Posterior cingulate gyrus (tissue), 11 donors: ENCODE data around the gene PTGES2.
"Not testable (repeated sequence)": the region's sequence is repeated elsewhere in the genome, so short reads cannot be mapped to it uniquely, and the experiment has no call there.

Source experiments
- DNase-seq, 10 donors: peaks; one replicate each; pipeline versions ENCODE4 v3.0.0 to v3.0.0-alpha.2; 2020 to 2021; ENCODE audit warnings: mixed read lengths in 3 of 10
- intact Hi-C: fragments of 100-400 bp; cut with DNase I; formaldehyde crosslinking; loops from one replicate; pipeline ENCODE4 v1.15.1; 2023

The PTGES2 gene

GRCh38 chr9:128141604-128142003, 14.1 kb upstream of the PTGES2 start:
- intact Hi-C loops: no loop called here
- peak in 3 of 10 donors; percentile 4 to 39 (median 35) for DNase-seq

DNA sequence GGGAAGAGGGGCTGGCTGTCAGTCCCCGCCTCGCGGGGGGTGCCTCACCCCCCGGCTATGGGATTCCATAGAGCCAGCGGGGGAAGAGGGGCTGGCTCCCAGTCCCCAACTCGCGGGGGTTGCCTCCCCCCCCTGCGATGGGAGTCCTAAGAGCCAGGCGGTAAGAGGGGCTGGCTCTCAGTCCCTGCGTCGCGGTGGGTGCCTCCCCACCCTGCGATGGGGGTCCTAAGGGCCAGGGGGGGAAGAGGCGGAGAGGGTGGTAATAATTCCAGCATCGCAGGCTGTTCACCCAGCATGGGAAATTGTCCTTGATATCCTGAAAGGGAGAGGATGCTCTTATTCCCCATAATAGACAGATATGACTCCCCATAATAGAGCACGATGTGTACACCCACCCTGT, 12.1 kb upstream of the PTGES2 start:
- intact Hi-C loops: no loop called here
- peak in 3 of 10 donors; percentile 1 to 16 (median 1) for DNase-seq

DNA sequence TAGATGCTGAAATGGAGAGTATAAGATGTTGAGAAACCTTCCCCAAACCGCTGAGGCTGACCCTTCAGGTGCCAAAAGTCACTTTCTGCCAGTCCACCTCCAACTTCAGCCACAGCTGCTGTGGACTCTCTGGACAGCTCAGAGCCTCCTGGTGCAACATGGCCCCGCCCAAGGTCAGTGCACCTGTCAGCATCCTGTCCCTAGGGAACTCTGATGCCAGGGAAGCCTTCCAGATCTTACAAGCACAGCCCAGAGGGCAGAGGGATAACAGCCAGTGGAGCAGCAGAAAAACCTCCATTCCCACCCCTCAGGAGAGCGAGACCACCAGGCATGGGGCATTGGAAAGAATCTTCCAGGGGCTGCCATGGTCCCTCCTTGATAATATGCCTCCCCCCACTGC, 10.5 kb upstream of the PTGES2 start:
- DNase-seq: peak in 3 of 10 donors; percentile 8 to 19 (median 11)

GRCh38 chr9:128136816-128137793, 9.6 kb upstream of the PTGES2 start:
- peak in 4 of 10 donors; percentile 1 to 54 (median 28) for DNase-seq
- intact Hi-C loops: no loop called here

More for the DNA sequence above, 10.5 kb upstream of the PTGES2 start:
- intact Hi-C loops: no loop called here

DNA sequence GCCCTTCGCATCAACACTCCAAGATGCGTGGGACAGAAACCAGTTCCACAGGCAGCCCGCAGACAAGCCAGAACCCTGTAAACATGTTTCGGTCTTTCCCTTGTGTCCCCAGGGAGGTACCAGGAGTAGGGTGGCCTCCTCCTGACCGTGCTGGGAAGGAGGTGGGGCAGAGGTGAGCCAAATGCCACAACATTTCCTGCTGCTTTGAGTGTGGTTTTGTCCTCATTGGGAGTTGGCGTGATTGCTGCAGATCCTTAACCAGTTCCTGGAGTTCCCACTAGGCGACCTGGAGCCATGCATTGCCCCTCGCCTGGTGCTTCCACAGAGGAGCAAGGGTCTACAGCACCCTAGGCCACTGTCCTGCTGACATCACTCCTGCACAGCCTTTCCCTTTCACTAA, 8.0 kb upstream of the PTGES2 start:
- peak in 4 of 10 donors; percentile 4 to 67 (median 16) for DNase-seq
- intact Hi-C loops: not testable (repeated sequence)

- intact Hi-C loops: not testable (repeated sequence)
- peak in 6 of 10 donors; percentile 29 to 93 (median 55) for DNase-seq
These were observed 4.6 kb upstream of the PTGES2 start for GRCh38 chr9:128132139-128132538.

GRCh38 chr9:128131346-128131745, 3.8 kb upstream of the PTGES2 start:
- peak in 5 of 10 donors; percentile 2 to 46 (median 17) for DNase-seq
- intact Hi-C loops: not testable (repeated sequence)

- intact Hi-C loops: not testable (repeated sequence)
- peak in 4 of 10 donors; percentile 2 to 60 (median 27) for DNase-seq
These were observed 3.1 kb upstream of the PTGES2 start for GRCh38 chr9:128130651-128131050.

DNA sequence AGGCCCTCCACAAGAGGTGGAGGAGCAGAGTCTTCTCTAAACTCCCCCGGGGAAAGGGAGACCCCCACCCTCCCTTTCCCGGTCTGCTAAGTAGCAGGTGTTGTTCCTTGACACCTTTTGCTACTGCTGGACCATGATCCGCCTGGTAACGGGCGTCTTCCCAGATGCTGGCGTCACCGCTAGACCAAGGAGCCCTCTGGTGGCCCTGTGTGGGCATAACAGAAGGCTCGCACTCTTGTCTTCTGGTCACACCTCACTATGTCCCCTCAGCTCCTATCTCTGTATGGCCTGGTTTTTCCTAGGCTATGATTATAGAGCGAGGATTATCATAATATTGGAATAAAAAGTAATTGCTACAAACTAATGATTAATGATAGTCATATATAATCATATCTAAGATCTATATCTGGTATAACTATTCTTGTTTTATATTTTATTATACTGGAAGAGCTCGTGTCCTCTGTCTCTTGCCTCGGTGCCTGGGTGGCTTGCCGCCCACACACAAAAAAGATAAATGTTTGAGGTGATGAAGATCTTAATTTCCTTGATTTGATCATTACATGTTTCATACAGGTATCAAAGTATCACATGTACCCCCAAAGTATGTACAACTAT, 2.6 kb upstream of the PTGES2 start:
- peak; percentile 37 to 94 (median 69) for DNase-seq
- intact Hi-C loops: loop anchor here (10.0 kb wide), 1 partner anchor 185 kb away; no protein-coding TSS in a partner anchor

DNA sequence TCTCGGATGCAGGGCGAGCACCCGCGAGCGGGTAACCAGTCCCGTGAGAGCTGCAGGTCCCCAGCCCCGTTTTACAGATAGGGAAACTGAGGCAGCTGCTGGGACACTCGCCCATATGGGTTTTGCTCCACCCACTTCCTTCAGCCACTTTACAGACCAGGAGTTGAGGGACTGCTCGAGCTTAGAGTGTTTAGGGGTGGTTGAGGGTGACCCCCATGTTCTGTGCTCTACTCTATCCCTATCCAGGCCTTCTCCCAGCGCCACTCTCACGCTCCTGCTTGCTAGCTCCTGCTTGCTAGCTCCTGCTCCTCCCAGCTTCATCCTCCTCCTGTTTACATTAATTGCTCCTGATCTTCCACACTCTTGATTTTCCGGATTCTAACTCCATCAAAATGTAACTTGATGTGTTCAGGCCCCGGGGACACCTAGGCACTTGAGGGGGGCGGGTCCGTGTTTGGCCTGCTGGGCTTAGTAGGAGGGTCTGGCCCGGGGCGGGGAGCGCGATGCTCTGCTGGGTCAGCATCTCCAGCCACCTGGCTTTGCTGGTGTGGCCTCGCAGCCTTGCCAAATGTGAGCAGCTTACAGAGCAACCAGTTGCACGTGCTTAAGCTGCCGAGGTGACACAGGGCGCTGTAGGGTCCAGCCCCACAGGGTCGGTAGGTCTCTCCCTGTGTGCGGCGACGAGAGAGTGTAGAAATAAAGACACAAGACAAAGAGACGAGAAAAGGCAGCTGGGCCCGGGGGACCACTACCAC, 1.5 kb upstream of the PTGES2 start:
- DNase-seq: peak in 4 of 10 donors; percentile 27 to 88 (median 76)
- intact Hi-C loops: loop anchor here (10.0 kb wide), 1 partner anchor 184 kb away; no protein-coding TSS in a partner anchor

GRCh38 chr9:128127990-128128835, 684 bp upstream of the PTGES2 start:
- DNase-seq: peak; percentile 74 to 97 (median 85)
- intact Hi-C loops: loop anchor here (10.0 kb wide), 1 partner anchor 183 kb away; no protein-coding TSS in a partner anchor

DNA sequence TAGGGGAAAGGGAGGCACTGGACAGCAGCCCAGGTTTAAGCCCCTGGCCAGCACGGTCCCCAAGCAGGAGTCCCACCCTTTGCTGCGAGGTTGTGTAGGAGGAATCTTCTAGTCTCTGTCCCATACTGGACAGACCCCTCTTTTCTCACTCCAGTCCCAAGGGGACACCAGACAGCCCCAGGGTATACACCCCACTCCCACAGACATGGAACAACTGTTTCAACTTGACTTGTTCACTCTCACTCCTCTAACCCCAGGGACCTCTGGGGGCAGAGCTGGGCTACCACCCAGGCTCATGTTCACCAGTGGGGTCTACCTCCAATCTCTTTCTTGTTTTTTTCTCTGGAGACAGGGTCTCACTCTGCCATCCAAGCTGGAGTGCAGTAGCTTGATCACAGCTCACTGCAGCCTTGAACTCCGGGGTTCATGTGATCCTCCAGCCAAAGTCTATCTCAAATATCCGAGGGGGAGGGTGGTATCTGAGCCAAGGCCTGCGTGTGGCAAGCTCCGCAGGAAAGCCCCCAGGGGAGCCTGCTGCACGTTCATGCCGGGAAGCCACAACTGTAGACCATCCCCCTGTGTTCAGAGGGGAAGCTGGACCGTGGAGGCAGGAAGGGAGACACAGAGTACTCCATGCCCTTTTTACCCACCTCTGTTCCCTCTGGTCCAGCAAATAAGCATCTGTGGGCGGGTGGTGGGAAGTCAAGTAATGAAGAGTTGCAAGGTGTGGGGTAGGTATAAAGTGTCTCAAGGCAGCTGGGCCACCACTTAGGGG, 1.8 kb downstream of the PTGES2 start:
- peak in 4 of 10 donors; percentile 1 to 64 (median 51) for DNase-seq
- intact Hi-C loops: loop anchor here (10.0 kb wide), 1 partner anchor 181 kb away; no protein-coding TSS in a partner anchor

DNA sequence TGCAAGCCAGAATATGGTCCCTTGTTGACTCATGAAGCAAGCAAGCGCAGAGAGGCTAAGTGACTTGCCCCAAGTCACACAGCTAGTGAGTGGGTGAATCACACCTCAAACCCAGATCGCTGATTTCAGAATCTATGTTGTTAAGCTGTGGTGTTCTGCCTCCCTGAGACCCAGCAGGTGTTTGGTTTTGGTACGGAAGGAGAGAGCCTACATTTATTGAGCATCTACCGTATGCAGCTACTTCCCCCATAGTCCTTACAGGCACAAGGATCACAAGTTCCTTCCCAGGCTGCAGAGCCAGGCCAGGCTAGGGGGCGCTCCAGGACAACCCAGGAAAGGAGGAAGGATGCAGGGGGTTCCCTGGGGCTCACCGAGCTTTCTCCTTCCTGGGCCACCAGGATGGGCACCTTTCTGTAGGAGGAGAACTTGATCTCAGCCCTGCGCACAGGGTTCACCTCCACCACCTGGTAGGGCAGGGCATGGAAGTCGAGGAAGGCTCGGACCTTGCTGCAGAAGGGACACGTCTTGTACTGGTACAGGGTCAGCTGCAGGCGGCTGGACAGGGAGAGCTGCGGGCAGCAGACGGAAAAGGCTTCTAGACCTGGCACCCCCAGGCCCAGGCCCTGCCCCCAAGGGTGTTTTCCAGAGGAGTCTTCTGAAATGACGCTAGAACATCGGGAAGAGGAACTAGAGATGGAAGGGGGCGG, 2.5 kb downstream of the PTGES2 start:
- intact Hi-C loops: loop anchor here (10.0 kb wide), 1 partner anchor 180 kb away; no protein-coding TSS in a partner anchor
- peak in 9 of 10 donors; percentile 49 to 92 (median 66) for DNase-seq

DNA sequence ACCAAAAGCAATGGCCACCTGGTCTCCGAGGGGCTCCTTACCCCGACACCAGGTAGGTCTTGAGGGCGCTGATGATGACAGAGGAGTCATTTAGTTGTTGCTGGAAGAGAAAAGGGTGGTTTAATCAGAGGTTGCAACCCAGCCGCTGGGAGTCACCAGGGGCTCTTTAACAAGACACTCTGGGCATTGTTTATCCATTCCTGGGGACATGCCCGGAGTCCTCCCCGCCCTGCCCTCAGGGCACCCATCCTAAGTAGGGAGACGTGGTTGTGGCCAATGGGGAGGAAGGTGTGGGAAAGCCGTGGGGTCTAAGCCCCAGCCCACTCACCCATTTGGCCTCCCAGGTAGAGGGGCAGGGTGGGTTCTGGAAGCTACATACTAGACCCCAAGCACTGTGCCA, 3.1 kb downstream of the PTGES2 start:
- DNase-seq: peak in 3 of 10 donors; percentile 3 to 39 (median 31)
- intact Hi-C loops: loop anchor here (10.0 kb wide), 1 partner anchor 180 kb away; no protein-coding TSS in a partner anchor

- peak in 4 of 10 donors; percentile 22 to 71 (median 56) for DNase-seq
- intact Hi-C loops: loop anchor here (10.0 kb wide), 1 partner anchor 179 kb away; no protein-coding TSS in a partner anchor
These were observed 4.0 kb downstream of the PTGES2 start for GRCh38 chr9:128123451-128124080.

DNA sequence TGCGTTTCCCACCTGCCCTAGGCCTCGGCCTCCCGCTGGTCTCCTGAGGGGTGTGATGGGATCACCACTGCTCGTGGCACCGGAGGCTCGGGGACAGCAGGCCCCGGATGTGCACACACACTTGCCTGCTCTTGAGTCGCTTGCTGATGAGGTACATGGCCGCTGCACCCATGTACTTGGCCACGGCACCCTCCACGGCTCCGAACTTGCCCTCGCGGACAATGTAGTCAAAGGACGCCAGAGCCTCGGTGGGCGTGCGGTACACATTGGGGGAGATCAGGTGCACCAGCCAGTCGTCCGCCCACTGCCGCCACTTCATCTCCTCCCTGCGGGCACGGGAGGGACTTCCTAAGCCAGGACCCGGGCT, 4.7 kb downstream of the PTGES2 start:
- intact Hi-C loops: loop anchor here (10.0 kb wide), 1 partner anchor 178 kb away; no protein-coding TSS in a partner anchor
- peak in 4 of 10 donors; percentile 16 to 74 (median 54) for DNase-seq
